ENCODE data around the gene CACNA2D3.

DNA sequence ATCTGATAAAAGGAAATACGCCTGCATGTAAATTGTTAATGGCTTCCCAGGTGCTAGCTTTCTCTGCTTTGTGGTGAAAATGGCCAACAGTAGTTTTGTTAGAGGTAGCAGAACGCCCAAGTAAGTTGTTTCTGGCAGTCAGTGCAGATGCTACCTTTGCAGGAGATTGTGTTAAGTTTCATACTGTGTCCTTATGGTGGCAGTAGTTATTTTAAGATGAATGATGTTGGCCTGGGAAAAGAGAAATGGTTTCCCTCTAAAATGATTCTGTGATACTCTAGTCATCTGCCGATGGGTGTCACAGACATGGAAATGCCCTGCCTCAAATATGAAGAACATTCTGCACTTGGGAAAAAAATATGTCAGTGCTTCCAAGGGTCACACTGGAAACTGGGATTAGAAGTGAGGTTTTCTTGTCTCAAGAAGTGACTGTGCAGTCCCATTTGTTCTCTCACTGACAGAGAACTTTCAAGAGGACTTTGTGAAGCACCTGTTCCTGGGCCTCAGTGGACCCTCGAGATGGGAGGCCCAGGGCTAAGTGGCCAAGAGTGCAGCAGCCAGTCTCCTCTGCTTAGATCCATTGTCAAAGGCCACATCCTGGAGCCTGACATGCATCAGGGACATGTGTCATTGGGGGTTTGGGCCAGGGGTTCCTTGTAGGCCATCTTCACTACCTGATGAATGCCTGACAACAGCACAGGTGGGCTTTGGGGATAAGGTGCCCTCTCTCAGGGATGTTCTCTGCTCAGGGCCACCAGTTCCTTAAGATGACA, 393.3 kb downstream of the CACNA2D3 start:
- TF ChIP-seq CTCF (IDR thresholded peaks at IDR 0.05) (no peak), POLR2AphosphoS5 (IDR thresholded peaks at IDR 0.05; ENCODE audit: insufficient read depth in 1 of 2, low read depth in 1 of 2) (no peak)
